ENCODE results near the gene RNF214.

Gene RNF214

GRCh38 chr11:117300283-117300663 lies 67.8 kb downstream of the RNF214 start:
- no peak for TF ChIP-seq CTCF (IDR thresholded peaks at IDR 0.05; ENCODE audit: control insufficient read depth, insufficient read depth, low read depth, low read length, missing control alignments)
- DNase-seq (ENCODE audit: low read depth), result no peak
- H3K4me3 ChIP-seq (ENCODE audit: control insufficient read depth, low read depth, low read length), result no peak overlapping the region

GRCh38 chr11:117300773-117301172 lies 68.3 kb downstream of the RNF214 start:
- no peak overlapping the region for H3K4me3 ChIP-seq (ENCODE audit: control insufficient read depth, low read depth, low read length)
- DNase-seq (ENCODE audit: low read depth), result no peak
- TF ChIP-seq CTCF (IDR thresholded peaks at IDR 0.05; ENCODE audit: control insufficient read depth, insufficient read depth, low read depth, low read length, missing control alignments), result no peak

GRCh38 chr11:117302228-117302627 lies 69.8 kb downstream of the RNF214 start:
- H3K4me3 ChIP-seq (ENCODE audit: control insufficient read depth, low read depth, low read length), result no peak overlapping the region
- no peak for DNase-seq (ENCODE audit: low read depth)
- no peak for TF ChIP-seq CTCF (IDR thresholded peaks at IDR 0.05; ENCODE audit: control insufficient read depth, insufficient read depth, low read depth, low read length, missing control alignments)

- DNase-seq (ENCODE audit: low read depth), result no peak
- no peak overlapping the region for H3K4me3 ChIP-seq (ENCODE audit: control insufficient read depth, low read depth, low read length)
- no peak for TF ChIP-seq CTCF (IDR thresholded peaks at IDR 0.05; ENCODE audit: control insufficient read depth, insufficient read depth, low read depth, low read length, missing control alignments)
Measured at GRCh38 chr11:117303101-117303500, 70.6 kb downstream of the RNF214 start.

- no peak for DNase-seq (ENCODE audit: low read depth)
- no peak overlapping the region for H3K4me3 ChIP-seq (ENCODE audit: control insufficient read depth, low read depth, low read length)
- TF ChIP-seq CTCF (IDR thresholded peaks at IDR 0.05; ENCODE audit: control insufficient read depth, insufficient read depth, low read depth, low read length, missing control alignments), result no peak
Measured at GRCh38 chr11:117303646-117304315, 71.3 kb downstream of the RNF214 start.

GRCh38 chr11:117305145-117305544 lies 72.7 kb downstream of the RNF214 start:
- no peak overlapping the region for H3K4me3 ChIP-seq (ENCODE audit: control insufficient read depth, low read depth, low read length)
- no peak for TF ChIP-seq CTCF (IDR thresholded peaks at IDR 0.05; ENCODE audit: control insufficient read depth, insufficient read depth, low read depth, low read length, missing control alignments)

More at GRCh38 chr11:117305145-117305544, 72.7 kb downstream of the RNF214 start:
- no peak for DNase-seq (ENCODE audit: low read depth)
